Measurements from ENCODE around the gene CD9.

Gene CD9

GRCh38 chr12:6276956-6277620 lies 76.9 kb downstream of the CD9 start:
- H3K27ac Mint-ChIP-seq, result no peak overlapping the region
- H3K4me1 Mint-ChIP-seq (ENCODE audit: low read depth in 2 of 2), result peaks cover 0 to 4% of the 10 kb centered on the region in 2 donors
- no peak overlapping the region for H3K4me3 Mint-ChIP-seq
- H3K36me3 Mint-ChIP-seq (ENCODE audit: insufficient read depth), result no peaks in the 10 kb centered on the region
- H3K27me3 Mint-ChIP-seq, result peaks cover 56 to 81% of the 10 kb centered on the region in 2 donors
- ATAC-seq (replicated peaks), result no peak
- no peak for DNase-seq
- H3K9me3 Mint-ChIP-seq, result no peaks in the 10 kb centered on the region

GRCh38 chr12:6277982-6278438 lies 77.8 kb downstream of the CD9 start:
- no peaks in the 10 kb centered on the region for H3K36me3 Mint-ChIP-seq (ENCODE audit: insufficient read depth)
- H3K27ac Mint-ChIP-seq, result no peak overlapping the region
- ATAC-seq (replicated peaks) (no peak), DNase-seq (peak in 1 of 3 experiments; percentile 17)
- H3K9me3 Mint-ChIP-seq, result no peaks in the 10 kb centered on the region
- peaks cover 57 to 77% of the 10 kb centered on the region in 2 donors for H3K27me3 Mint-ChIP-seq
- peaks cover 0 to 4% of the 10 kb centered on the region in 2 donors for H3K4me1 Mint-ChIP-seq (ENCODE audit: low read depth in 2 of 2)
- H3K4me3 Mint-ChIP-seq, result peak overlapping the region; percentile 64 to 81

GRCh38 chr12:6278439-6279255 lies 78.4 kb downstream of the CD9 start:
- Mint-ChIP-seq H3K4me3 (peak overlapping the region; percentile 64 to 81), H3K36me3 (ENCODE audit: insufficient read depth) (no peaks in the 10 kb centered on the region), H3K4me1 (ENCODE audit: low read depth in 2 of 2) (peaks cover 0 to 4% of the 10 kb centered on the region in 2 donors), H3K27ac (no peak overlapping the region), H3K27me3 (peaks cover 51 to 71% of the 10 kb centered on the region in 2 donors), H3K9me3 (no peaks in the 10 kb centered on the region)
- DNase-seq (peak; percentile 78 to 91 (median 87)), ATAC-seq (replicated peaks) (peak; percentile 97)

- no peaks in the 10 kb centered on the region for H3K36me3 Mint-ChIP-seq (ENCODE audit: insufficient read depth)
- peaks cover 0 to 4% of the 10 kb centered on the region in 2 donors for H3K4me1 Mint-ChIP-seq (ENCODE audit: low read depth in 2 of 2)
- H3K27ac Mint-ChIP-seq, result no peak overlapping the region
- DNase-seq, result no peak
- ATAC-seq (replicated peaks), result no peak
- H3K27me3 Mint-ChIP-seq, result peaks cover 49 to 65% of the 10 kb centered on the region in 2 donors
- peak overlapping the region in 1 of 2 donors; percentile 43 for H3K4me3 Mint-ChIP-seq
- H3K9me3 Mint-ChIP-seq, result no peaks in the 10 kb centered on the region
Observed at GRCh38 chr12:6279256-6279628, 79.0 kb downstream of the CD9 start.

GRCh38 chr12:6279631-6280030 lies 79.4 kb downstream of the CD9 start:
- Mint-ChIP-seq H3K27me3 (peaks cover 45 to 61% of the 10 kb centered on the region in 2 donors), H3K27ac (no peak overlapping the region), H3K36me3 (ENCODE audit: insufficient read depth) (no peaks in the 10 kb centered on the region), H3K9me3 (no peaks in the 10 kb centered on the region), H3K4me1 (ENCODE audit: low read depth in 2 of 2) (peaks cover 0 to 4% of the 10 kb centered on the region in 2 donors), H3K4me3 (peak overlapping the region in 1 of 2 donors; percentile 43)
- no peak for DNase-seq
- ATAC-seq (replicated peaks), result no peak

- Mint-ChIP-seq H3K36me3 (ENCODE audit: insufficient read depth) (no peaks in the 10 kb centered on the region), H3K4me3 (no peak overlapping the region), H3K27me3 (peaks cover 41 to 57% of the 10 kb centered on the region in 2 donors), H3K9me3 (no peaks in the 10 kb centered on the region), H3K27ac (peak overlapping the region in 1 of 2 donors; percentile 36), H3K4me1 (ENCODE audit: low read depth in 2 of 2) (peaks cover 4 to 6% of the 10 kb centered on the region in 2 donors)
- no peak for DNase-seq
- no peak for ATAC-seq (replicated peaks)
Observed at GRCh38 chr12:6280053-6280469, 79.9 kb downstream of the CD9 start.

GRCh38 chr12:6280672-6281071 lies 80.5 kb downstream of the CD9 start:
- peaks cover under 1% of the 10 kb centered on the region for H3K36me3 Mint-ChIP-seq (ENCODE audit: insufficient read depth)
- H3K9me3 Mint-ChIP-seq, result no peaks in the 10 kb centered on the region
- ATAC-seq (replicated peaks), result no peak
- DNase-seq, result no peak
- no peak overlapping the region for H3K4me3 Mint-ChIP-seq
- H3K4me1 Mint-ChIP-seq (ENCODE audit: low read depth in 2 of 2), result peaks cover 6 to 7% of the 10 kb centered on the region in 2 donors
- H3K27me3 Mint-ChIP-seq, result peaks cover 35 to 50% of the 10 kb centered on the region in 2 donors
- H3K27ac Mint-ChIP-seq, result no peak overlapping the region

- H3K36me3 Mint-ChIP-seq (ENCODE audit: insufficient read depth), result peaks cover 4% of the 10 kb centered on the region
- H3K4me1 Mint-ChIP-seq (ENCODE audit: low read depth in 2 of 2), result peaks cover 6 to 7% of the 10 kb centered on the region in 2 donors
- ATAC-seq (replicated peaks) (no peak), DNase-seq (no peak)
- H3K4me3 Mint-ChIP-seq, result no peak overlapping the region
- H3K27ac Mint-ChIP-seq, result no peak overlapping the region
- H3K9me3 Mint-ChIP-seq, result no peaks in the 10 kb centered on the region
- peaks cover 33 to 45% of the 10 kb centered on the region in 2 donors for H3K27me3 Mint-ChIP-seq
Observed at GRCh38 chr12:6281081-6281809, 81.0 kb downstream of the CD9 start.

GRCh38 chr12:6282453-6282840 lies 82.2 kb downstream of the CD9 start:
- H3K4me3 Mint-ChIP-seq, result no peak overlapping the region
- H3K27me3 Mint-ChIP-seq, result peaks cover 24 to 34% of the 10 kb centered on the region in 2 donors
- H3K27ac Mint-ChIP-seq, result no peak overlapping the region
- no peaks in the 10 kb centered on the region for H3K9me3 Mint-ChIP-seq
- no peak for DNase-seq
- ATAC-seq (replicated peaks), result no peak
- peaks cover 6 to 7% of the 10 kb centered on the region in 2 donors for H3K4me1 Mint-ChIP-seq (ENCODE audit: low read depth in 2 of 2)
- H3K36me3 Mint-ChIP-seq (ENCODE audit: insufficient read depth), result peaks cover 4% of the 10 kb centered on the region

GRCh38 chr12:6284273-6284672 lies 84.1 kb downstream of the CD9 start:
- no peak overlapping the region for H3K4me3 Mint-ChIP-seq
- peaks cover 29 to 43% of the 10 kb centered on the region in 2 donors for H3K27me3 Mint-ChIP-seq
- no peaks in the 10 kb centered on the region for H3K9me3 Mint-ChIP-seq
- no peak for ATAC-seq (replicated peaks)
- no peak for DNase-seq
- H3K4me1 Mint-ChIP-seq (ENCODE audit: low read depth in 2 of 2), result peaks cover 4 to 6% of the 10 kb centered on the region in 2 donors
- peaks cover 4% of the 10 kb centered on the region for H3K36me3 Mint-ChIP-seq (ENCODE audit: insufficient read depth)
- no peak overlapping the region for H3K27ac Mint-ChIP-seq

GRCh38 chr12:6285063-6285477 lies 84.9 kb downstream of the CD9 start:
- peaks cover 4% of the 10 kb centered on the region for H3K36me3 Mint-ChIP-seq (ENCODE audit: insufficient read depth)
- ATAC-seq (replicated peaks) (peak; percentile 87), DNase-seq (peak; percentile 55 to 65 (median 56))
- peaks cover 26 to 43% of the 10 kb centered on the region in 2 donors for H3K27me3 Mint-ChIP-seq
- H3K4me1 Mint-ChIP-seq (ENCODE audit: low read depth in 2 of 2), result peaks cover 4 to 6% of the 10 kb centered on the region in 2 donors
- no peak overlapping the region for H3K4me3 Mint-ChIP-seq
- no peak overlapping the region for H3K27ac Mint-ChIP-seq
- H3K9me3 Mint-ChIP-seq, result no peaks in the 10 kb centered on the region

- Mint-ChIP-seq H3K9me3 (no peaks in the 10 kb centered on the region), H3K4me1 (ENCODE audit: low read depth in 2 of 2) (peaks cover 4 to 6% of the 10 kb centered on the region in 2 donors), H3K27me3 (peaks cover 22 to 37% of the 10 kb centered on the region in 2 donors), H3K27ac (no peak overlapping the region), H3K36me3 (ENCODE audit: insufficient read depth) (peaks cover 4% of the 10 kb centered on the region), H3K4me3 (no peak overlapping the region)
- DNase-seq (no peak), ATAC-seq (replicated peaks) (no peak)
Observed at GRCh38 chr12:6285532-6286306, 85.5 kb downstream of the CD9 start.

Measured in effector memory CD8-positive, alpha-beta T cell (primary cell).